Activated CD8-positive, alpha-beta memory T cell treated with anti-CD3 and anti-CD28 coated beads, Interleukin-2, amount 50 U/mL, for 1 hour (primary cell): ENCODE results near the gene TAF4B.

ENCODE experiments used
- DNase-seq: peaks from one replicate; pipeline ENCODE4 v3.0.0-alpha.2; 2020; ENCODE audit errors: extremely low read depth

TAF4B gene

DNA sequence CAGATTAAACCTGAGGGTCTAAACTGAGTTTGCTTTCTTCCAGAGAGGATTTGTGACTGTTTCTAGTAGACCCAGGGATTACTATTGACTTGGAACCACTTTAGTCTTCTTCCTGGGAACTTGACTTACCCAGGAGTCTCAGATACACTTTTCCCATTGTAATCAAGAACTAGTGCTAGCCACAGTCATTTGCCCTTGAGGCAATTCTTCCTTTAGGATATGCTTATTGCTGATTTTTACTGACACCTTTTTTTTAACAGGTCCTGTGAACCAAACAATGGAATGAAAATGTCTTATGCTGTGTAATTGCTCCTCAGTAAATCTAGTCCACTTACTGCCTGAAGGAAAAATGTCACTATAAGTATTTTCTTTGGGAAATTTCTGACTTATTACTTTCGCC, 78.3 kb downstream of the TAF4B start:
- DNase-seq = no peak

DNA sequence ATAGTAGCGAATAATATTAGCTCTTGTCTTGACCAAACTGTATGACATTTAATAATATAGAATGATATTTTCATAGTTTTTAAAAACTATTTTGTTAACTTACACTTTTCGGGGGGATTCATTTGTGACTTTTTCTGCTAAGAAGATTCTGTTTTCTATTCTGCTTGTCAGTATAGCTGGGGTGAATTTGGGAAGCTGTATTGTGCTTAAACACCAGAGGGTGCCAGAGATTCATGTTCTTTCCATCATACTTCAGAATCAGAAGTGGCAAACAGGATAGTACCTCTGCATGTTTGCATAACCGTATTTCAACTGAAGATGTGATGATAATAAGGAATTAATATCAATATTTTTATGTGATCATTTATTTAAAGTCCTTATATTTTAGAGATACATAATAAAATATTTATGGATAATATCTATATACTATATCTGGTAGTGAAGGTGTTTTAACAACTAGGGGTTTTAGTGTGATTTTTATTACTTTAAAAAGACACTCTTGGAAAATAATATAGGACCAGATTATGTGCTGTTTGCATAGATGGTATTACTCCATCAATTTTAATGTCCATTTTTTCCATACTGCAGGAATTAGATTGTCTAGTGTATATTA, 81.0 kb downstream of the TAF4B start:
- no peak for DNase-seq

DNA sequence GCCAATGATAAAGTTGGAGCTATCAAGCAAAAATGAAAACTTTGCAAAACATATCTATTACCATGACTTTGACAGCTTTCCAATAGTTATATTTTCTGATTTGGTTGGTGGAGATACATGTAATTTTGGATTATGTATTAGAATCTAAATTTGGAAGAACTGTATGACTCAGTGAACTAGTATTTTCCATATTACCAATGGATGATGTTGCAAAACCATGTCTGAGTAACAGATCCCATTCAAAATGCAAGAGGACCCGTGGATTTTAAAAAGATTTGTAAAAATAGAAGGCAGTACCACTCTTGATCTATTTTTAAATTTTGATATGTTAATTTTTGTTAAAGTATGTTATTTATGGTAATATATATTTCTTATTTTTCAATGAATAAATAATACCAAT, 83.0 kb downstream of the TAF4B start:
- DNase-seq = no peak

- DNase-seq = no peak
These were observed 86.0 kb downstream of the TAF4B start for GRCh38 chr18:26312199-26312598.

DNA sequence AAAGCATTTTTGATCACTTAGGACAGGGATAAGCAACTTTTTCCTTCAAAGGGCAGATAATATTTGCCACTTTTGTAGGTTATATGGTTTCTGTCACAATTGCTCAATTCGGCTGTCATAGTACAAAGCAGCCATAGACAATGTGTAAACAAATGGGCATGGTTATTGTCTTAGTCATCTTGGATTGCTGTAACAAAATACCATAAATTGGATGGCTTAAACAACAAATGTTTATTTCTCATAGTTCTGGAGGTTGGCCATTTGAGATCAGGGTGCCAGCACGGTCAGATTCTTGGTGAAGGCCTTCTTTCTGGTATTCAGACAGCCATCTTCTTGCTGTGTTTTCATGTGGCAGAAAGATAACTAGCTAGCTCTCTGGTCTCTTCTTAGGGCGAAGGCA, 91.2 kb downstream of the TAF4B start:
- DNase-seq = no peak

- no peak for DNase-seq
These were observed 94.4 kb downstream of the TAF4B start for GRCh38 chr18:26320686-26321085.

- DNase-seq = no peak
These were observed 96.8 kb downstream of the TAF4B start for GRCh38 chr18:26322890-26323653.

- no peak for DNase-seq
These were observed 99.5 kb downstream of the TAF4B start for GRCh38 chr18:26325771-26326170.

- DNase-seq = no peak
These were observed 100.8 kb downstream of the TAF4B start for GRCh38 chr18:26327062-26327461.

DNA sequence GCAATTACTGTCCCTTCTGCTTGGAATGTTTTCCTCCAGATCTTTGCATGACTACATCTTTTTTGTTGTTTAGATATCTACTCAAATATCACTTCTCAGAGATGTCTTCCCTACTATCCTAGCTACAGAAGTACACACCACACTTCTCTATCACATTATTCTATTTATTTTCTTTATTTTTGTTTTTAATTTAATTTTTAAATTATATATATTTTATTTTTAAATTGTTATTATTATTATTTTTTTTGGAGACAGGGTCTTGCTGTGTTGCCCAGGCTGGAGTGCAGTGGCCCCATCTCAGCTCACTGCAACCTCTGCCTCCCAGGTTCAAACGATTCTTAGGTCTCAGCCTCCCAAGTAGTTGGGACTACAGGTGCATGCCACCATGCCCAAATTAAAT, 106.7 kb downstream of the TAF4B start:
- no peak for DNase-seq

- no peak for DNase-seq
These were observed 108.9 kb downstream of the TAF4B start for GRCh38 chr18:26335156-26335555.

DNA sequence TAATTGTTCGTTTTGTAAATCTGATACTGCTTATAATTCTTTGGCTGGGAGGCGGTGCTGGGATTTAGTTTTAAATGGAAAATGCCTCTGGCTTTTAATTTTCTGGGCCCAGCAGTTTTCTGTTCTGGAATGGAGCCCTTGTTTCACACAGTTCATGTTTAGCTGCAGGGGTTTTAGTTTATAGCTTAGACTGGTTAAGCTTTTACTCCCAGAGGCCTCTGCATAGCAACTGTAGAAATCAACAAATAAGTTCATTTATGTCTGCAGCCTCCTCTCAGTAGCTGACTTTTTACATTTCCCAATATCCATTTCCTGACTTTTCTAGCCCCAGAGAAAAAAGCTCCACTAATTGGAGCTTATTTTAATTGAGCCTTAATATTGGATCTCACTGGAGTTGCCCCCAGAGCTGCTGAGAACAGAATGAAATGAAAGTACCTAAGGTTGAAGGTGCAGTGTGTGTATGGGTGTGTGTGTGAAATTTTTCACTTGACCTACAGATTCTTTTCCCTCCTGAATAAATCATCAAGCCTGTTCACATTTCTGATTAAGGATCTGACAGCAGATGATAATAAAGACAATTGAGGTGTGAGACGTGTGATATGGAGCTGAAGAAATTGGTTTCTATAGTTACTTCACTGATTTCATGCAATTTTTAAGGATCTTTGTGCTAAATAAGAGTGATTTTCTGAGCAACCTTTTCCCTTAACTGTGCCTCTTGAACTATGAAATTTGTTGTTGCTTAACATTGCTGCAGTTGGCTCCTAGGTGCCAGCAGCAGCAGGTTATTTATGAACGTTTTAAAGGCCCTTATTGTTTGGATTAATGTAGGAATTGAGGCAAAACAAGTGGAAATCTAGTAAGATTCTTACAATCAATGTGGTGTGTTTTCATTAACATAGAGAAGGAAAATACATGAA, 109.6 kb downstream of the TAF4B start:
- no peak for DNase-seq

GRCh38 chr18:26336572-26336971, 110.3 kb downstream of the TAF4B start:
- DNase-seq = no peak

GRCh38 chr18:26342646-26343045, 116.4 kb downstream of the TAF4B start:
- no peak for DNase-seq

DNA sequence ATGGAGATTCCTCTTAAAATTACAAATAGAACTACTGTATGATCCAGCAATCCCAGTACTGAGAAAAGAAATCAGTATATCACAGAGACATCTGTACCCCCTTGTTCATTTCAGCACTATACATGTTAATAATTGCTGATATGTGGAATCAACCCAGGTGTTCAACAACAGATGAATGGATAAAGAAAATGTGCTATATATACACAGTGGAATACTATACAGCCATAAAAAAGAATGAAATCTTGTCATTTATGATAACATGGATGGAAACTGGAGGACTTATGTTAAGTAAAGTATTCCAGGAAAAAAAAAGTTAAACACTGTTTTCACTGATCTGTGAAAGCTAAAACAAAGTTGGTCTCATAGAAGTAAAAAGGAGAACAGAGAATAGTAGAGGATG, 124.7 kb downstream of the TAF4B start:
- no peak for DNase-seq

- DNase-seq = no peak
These were observed 130.0 kb downstream of the TAF4B start for GRCh38 chr18:26356045-26356785.

DNA sequence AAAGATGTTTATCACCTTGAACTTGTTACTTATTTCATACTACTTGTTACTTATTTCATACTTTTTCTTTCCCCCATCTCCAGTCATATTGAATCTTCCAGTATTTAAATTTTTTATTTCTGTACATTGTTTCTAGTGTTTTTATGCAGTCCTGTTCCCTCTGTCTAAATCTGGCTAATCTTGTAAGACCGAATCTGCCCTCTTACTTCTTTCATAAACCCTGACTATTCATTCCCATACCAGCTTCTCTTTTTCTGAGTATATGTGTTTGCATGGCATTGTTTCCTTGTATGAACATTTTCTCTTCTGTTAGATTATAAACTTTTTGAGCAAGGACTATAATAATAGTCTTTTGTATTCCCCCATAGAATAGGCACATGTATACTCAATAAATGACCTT, 131.7 kb downstream of the TAF4B start:
- no peak for DNase-seq

DNA sequence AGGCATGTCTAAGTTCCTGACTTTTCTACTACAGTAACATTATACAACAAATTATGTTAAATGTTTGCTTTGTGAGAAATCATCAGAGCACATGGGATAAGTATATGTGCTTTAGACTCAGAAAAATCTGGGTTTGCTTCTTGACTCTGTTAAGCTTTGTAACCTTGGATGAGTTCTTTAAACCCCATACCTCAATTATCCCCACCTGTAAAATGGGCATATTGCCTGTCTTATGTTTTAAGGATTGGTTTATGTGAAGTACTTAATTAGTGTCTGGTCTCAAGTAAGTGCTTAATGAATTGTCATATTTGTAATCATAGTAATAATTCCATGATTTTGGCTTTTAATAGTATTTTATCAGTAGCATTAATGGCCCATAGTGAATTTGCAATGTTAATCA, 135.8 kb downstream of the TAF4B start:
- DNase-seq = no peak

DNA sequence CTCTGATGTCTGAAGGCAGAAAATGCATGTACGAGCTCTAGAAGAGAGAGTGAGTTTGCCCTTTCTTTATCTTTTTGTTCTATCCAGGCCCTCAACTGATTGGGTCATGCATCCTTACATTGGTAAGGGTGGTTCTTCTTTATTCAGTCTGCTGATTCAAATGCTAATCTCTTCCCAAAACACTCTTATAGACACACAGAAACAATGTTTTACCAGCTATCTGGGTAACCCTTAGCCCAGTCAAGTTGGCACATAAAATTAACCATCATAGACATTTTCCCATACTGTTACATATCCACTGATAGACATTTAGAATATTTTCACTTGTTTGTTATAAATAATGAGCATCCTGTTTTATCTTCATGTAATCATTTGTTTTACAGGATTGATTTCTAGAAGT, 141.2 kb downstream of the TAF4B start:
- no peak for DNase-seq

DNA sequence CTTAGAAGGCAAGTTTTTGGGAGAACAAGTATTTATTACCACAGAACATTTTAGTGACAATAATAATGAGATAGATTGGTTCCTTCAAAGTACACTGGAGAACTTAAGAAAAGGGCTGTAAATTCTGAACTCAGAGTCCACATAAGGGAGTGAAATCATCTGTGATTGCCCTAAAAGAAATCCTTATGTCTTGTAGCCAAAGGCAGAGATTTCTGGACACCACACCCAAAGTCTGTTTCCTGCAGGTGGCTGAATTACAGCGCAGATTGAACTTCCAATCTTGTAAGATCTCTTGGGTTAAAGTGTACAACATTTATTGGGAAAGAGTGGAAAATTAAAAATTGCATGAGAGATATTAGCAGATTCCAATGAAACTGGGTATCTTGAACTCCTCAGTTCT, 143.8 kb downstream of the TAF4B start:
- no peak for DNase-seq

- DNase-seq = no peak
These were observed 149.9 kb downstream of the TAF4B start for GRCh38 chr18:26376105-26376504.

DNA sequence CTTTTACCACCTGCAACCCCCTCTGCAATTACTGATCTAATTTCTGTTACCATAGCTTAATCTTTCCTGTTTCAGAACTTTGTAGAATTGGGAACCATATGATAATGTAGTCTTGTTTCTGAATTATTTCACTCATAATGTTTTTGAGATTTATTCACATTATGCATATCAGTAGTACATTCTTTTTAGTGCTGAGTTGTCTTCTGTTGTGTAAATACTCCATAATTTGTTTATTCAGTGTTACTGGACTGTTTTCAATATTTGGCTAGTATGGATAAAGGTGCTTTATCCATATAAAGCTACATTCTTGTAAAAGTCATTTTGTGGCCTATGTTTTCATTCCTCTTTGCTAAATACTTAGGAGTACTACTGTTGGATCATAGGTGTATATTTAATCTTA, 152.5 kb downstream of the TAF4B start:
- DNase-seq = no peak
